HG02970 (cell line): ENCODE results near the gene SH2D4B.

Experiments
- ATAC-seq: cut with Tn5 transposase; IDR thresholded peaks from one replicate; pipeline ENCODE4 v1.9.1; 2021; ENCODE audit warnings: mild to moderate bottlenecking, moderate library complexity, moderate number of reproducible peaks; ENCODE audit not compliant: unreplicated experiment, low FRiP score

SH2D4B gene

DNA sequence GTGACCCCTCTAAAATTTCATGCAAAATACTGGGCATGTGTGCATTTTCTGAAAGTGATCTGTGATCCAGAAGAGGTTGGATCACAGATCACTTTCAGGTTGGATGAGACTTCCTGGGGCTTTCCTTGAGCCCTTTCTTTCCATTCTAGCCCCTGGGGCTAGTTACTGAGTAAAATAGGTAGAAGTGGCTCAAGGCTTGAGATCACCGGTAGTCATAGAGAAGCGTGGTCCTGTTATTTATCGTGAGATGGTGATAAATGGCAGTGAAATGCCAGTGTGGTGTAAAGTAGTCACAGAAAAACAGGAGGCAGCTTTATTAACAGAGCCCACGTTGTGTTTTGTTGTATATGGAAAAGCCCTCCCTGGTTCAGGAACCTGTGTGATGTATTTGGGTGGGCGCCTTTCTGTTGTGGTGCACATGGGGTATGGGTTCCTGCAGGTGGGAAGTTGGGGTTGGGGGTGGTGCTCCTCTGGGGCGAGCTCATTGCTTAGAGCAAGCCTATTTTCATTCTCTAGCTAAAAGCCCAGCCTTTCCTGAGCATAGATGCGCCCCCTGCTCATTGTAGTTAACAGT lies 34.0 kb upstream of the SH2D4B start:
- no peak for ATAC-seq

DNA sequence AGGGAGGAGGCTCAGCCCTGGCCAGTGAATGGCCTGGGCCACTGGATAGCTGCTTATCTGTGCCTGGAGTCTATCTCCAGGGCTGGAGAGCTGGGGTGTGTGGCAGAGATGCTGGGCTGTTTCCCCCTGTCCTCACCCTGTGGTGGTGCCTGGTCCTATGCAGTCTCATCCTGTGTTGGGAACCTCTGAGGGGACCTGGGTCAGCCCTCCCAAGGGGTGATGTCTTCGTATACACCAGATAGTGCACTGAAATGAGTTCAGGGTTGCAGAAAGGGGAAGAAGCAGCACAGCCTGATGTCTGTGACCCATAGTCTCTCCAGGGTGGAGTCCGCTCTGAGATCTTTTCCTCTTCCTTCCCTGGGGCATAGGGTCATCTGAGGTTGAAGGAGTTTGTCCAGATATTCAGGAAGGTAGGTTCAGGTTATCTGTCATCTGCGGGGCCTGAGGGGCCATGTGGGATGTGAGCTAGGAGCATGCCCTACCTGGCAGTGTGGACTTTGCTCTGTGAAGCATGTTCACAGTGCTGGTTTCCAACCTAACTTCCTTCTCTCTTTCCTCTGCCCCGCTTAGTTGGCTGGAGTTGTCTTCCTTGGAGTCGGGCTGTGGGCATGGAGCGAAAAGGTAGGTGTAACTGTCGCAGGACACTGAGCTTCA lies 33.4 kb upstream of the SH2D4B start:
- no peak for ATAC-seq

DNA sequence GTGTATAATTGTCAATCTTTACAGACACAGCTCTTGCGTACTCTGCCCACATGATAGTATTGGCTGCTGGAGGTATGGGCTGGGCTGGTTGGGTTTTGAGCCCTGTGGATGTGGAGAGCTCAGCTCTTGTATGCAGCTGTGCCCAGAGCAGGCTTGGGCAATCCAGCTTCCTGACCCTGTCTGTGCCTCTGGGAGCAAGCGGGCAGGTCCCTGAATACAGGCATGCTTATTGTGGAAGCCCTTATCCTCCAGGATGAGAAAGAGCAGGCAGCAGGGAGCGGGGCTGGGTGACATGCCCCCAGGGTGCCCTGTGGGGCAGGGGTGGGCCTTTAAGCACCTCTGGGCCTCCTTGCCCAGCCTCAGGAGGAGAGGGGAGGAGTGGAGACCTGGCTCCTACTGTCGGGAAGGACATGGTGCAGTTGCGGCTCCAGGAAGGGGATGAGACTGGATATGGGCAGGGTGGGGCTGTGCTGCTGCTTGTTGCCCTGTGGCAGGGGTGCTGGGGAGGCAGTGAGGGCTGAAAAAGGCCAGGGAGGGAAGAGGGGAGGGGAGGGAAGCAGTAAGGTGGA lies 32.7 kb upstream of the SH2D4B start:
- ATAC-seq, result no peak

DNA sequence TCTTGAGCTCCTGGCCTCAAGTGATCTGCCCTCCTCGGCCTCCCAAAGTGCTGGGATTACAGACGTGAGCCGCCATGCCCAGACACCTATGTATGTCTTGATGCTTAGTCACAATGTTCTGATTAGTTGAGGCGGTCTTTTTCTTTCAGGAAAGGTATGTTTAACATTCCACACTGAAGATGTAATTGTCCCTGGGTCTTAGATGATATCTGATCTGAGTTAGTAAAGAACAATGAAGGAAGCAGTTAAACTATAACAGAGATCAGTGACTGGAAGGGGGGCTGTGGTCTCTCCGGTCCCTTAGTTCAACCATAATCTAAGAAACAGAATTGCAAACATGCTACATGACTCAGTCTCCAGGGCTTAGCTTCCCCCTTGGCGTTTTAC lies 31.5 kb upstream of the SH2D4B start:
- ATAC-seq, result no peak

DNA sequence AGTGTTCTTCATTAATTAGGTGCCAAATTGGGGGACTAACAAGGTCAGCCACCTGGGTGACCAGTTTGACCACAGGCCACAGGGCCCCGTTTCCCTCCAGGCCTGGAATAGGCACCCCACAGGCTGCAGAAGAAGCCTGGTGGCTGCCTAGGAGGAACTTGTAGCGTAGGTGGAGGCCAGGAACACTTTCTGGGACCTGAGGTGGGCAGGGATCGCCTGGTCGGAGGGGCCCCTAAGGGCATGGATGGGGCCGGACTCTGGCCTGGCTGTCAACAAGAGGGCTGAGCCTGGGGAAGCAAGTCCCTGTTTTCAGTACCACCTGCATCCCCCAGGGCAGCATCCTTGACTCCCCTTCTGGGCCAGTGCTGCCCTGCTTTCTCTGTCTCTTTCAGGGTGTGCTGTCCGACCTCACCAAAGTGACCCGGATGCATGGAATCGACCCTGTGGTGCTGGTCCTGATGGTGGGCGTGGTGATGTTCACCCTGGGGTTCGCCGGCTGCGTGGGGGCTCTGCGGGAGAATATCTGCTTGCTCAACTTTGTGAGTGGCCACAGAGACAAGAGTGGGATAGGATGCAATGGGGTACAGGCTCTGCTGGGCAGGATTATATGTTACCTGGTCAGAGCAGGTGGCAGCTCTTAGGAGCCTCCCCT lies 30.7 kb upstream of the SH2D4B start:
- ATAC-seq, result no peak

DNA sequence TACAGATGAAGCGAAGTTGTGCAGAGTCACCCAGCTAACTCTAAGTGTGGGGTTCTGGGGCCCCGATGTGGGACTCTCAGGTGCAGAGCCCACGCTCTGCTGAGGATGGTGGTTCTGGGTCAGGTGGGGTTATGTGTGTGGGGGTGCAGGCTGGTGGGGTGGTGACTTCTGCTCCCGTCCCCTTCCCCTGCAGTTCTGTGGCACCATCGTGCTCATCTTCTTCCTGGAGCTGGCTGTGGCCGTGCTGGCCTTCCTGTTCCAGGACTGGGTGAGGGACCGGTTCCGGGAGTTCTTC lies 28.6 kb upstream of the SH2D4B start:
- no peak for ATAC-seq

DNA sequence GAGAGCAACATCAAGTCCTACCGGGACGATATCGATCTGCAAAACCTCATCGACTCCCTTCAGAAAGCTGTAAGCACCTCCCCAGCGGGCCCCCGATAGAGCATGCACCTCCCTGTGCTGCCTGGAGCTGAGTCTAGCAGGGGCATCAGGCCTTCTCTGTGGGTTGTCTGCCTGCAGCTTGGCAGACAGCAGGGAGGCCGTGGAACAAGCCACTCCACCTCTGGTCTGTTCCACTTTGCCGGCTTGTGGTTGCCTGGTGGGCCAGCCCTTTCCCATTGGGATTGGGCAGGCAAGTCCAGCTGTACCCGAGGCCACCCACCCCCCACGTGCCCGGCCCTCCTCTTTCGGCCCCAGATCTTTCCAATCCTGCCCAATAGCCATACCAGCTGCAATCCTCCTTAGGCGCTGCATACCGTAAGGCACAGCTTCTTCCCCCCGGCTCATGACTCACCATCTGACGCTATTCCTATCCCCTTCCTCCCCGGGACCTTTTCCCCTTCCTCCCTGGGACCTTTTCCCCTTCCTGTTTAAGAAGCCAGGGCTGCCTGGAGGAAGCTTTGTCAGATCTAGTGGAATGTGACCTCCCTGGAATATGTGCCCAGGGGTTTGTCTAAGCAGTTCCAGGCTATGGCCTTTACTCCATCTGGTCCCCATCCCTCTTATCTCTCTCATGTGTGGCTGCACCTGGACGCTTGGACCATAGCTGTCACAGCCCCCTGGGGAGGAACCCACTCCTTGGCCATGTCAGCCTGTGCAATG lies 28.1 kb upstream of the SH2D4B start:
- no peak for ATAC-seq

DNA sequence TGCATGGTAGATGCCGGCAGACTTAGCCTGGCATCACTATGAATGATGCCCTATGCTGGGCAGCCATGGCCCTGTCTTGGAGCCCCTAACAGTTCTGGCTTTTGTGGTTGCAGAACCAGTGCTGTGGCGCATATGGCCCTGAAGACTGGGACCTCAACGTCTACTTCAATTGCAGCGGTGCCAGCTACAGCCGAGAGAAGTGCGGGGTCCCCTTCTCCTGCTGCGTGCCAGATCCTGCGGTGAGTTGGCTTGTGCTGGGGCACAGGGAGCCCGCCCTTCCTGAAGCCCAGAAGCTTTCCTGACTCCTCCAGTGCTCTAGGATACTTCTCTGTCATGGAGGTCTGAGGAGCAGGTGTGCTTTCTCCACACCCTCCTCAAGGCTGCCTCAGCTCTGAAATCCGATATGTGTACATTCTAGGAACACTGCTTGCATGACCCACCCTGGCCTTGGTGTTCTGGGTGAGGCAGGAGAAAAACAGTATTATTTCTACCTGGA lies 25.6 kb upstream of the SH2D4B start:
- no peak for ATAC-seq

DNA sequence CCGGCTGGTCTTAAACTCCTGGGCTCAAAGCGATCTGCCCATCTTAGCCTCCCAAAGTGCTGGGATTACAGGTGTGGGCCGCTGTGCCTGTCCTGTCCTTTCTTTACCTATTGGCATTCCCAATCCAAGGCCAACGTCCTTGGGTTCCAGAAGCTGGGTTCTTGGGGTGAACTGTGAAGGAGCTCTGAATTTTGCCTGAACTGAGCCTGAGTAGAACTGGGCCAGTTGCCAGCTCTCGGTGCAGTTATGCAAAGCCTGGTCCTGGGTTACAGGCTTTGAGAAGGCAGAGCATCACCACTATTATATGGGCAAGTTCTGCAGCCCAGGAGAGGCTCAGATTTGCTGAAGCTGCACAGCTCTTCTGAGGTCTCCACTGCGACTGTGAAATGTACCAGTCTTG lies 24.6 kb upstream of the SH2D4B start:
- no peak for ATAC-seq

DNA sequence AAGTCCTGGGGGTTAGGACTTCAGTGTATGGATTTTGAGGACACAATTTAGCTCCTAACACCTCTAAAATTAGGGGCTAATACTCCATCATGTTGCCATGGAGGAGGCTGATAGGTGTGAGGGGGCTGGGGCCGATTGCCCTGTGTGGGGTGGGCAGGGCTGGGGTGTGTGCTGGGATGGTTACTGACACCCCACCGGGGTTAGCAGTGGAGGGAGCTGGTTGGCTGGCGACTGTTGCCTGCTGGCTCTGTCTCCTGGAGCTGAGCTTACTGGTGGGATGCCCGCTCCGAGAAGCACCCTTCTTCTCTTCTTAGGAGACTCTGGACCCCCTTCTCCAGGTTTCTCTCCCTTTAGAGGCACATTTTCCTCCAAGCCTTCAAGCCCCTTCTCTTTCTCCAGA lies 22.2 kb upstream of the SH2D4B start:
- ATAC-seq, result no peak

DNA sequence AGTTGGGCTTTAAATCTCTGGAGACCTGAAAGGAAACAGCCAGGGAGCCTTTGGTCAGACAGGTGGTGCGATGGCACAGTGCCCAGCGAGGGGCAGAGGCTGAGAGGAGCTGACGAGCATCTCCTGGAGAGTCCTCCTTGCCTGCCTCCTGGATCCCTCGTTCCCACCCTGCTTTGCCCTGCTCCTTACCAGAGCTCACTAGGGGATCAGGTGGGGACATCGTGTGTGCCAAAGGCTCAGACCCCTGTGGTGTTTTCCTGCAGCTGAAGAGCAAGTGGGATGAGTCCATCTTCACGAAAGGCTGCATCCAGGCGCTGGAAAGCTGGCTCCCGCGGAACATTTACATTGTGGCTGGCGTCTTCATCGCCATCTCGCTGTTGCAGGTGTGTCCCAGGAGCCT lies 21.8 kb upstream of the SH2D4B start:
- no peak for ATAC-seq

DNA sequence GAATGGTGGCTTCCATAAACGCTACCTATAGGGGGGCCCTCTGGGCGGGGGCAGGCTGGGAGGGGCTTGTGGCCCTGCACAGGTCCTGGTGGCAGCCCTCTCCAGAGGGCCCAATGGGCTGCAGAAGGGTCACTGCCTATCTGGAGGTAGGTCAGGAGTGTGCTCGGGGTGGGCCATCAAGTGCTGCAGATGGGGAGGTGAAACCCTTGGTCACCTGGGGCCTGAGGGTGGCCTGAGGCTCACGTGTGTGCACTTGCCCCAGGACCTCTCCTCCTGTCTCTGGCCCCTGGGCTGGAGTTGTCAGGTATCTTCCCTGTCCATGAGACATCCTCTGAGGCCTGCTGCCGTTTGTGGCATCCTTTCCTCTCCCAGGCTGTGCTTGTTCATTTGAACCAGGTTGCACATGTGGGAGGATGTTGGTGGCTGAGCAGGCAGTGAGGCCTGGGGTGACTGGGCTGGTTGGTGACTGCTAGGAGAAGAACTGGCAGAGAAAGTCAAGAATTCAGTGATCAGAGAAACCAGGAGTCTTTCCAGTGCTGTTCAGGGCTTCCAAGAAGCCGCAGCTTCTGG lies 21.1 kb upstream of the SH2D4B start:
- no peak for ATAC-seq

DNA sequence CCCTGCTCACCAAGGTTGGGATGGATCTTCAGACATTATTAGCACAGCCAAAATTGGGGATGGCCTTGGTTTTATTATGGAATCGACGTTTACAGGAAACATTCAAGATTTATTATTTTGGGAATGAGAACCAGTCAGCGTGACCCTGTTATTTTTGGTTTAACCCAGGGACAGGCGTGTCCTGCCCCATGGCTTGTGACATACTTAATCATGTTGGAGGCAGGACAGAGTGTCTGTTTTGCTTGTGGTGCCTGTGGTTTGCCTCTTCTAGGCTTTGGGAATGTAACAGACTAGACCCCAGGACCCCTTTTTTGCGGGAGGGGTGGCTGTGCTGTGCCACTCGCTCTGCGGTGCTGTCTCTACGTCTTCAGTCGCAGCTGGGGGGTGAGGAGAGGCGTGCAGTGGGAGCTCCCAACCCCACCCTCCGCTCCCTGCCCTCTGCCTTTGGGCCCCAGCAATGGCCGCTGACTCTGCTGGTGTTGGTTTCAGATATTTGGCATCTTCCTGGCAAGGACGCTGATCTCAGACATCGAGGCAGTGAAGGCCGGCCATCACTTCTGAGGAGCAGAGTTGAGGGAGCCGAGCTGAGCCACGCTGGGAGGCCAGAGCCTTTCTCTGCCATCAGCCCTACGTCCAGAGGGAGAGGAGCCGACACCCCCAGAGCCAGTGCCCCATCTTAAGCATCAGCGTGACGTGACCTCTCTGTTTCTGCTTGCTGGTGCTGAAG lies 20.1 kb upstream of the SH2D4B start:
- no peak for ATAC-seq

DNA sequence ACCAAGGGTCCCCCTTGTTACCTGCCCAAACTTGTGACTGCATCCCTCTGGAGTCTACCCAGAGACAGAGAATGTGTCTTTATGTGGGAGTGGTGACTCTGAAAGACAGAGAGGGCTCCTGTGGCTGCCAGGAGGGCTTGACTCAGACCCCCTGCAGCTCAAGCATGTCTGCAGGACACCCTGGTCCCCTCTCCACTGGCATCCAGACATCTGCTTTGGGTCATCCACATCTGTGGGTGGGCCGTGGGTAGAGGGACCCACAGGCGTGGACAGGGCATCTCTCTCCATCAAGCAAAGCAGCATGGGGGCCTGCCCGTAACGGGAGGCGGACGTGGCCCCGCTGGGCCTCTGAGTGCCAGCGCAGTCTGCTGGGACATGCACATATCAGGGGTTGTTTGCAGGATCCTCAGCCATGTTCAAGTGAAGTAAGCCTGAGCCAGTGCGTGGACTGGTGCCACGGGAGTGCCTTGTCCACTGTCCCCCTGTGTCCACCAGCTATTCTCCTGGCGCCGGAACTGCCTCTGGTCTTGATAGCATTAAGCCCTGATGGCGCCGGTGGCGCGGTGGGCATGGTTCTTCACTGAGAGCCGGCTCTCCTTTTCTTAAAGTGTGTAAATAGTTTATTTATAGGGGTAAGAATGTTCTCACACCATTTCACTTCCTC lies 19.4 kb upstream of the SH2D4B start:
- no peak for ATAC-seq

DNA sequence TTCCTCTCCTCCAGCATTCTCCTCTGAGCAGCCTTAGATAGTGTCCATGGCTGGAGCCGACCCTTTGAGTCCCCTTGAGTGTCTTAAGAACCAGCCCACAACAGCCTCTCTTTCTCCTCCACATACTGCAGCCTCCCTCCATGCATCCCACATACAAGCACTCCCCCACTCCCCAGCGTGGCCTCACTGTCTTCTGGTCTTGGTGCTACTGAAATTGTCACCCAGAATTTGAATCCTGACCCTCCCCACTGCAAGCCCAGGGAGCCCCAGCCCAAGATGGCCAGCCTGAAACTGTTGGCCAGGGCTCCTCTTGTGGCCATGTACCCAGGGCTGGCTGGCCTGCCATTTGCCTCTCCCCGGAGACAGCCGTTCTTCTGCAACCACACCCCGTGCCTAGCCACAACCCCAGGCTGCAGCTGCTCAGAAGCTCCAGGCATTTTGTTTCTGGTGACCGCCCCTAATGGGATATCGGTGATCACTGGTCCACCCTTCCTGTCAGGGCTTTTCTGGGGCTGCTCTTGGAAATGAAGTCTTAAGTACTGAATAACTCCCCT lies 18.8 kb upstream of the SH2D4B start:
- no peak for ATAC-seq

DNA sequence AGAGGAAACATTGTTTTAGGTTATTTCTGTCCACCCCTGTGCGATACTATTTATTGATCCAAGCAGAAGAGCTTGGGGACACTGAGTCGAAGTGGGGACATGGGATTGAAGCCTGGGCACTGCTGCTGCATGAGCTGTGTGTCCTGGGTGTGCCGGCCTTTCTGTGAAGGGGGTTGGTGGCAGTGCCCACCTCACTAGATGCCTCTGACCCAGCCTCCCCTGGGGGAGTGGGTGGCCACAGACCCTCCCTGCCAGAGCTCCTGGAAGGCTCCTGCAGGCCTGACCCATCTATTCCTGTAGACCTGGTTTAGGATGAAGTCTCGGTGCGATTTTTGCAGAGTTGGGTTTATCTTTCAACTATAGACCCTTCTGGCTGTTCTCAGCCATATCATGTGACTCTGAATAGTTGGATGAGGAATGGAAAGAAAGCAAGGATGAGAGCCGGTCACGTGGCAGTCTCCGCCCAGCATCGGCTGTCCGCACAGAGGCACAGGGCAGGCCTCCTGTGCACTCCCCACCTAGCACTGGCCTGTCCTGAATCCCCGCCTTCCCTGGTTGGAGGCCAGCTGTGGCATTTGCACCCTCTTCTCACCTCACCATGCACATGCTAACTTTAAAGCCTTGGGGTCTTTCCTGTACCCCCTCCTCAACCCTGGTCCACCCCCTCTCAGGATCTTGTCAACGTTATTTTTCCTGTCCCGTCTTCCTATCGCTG lies 17.6 kb upstream of the SH2D4B start:
- no peak for ATAC-seq

DNA sequence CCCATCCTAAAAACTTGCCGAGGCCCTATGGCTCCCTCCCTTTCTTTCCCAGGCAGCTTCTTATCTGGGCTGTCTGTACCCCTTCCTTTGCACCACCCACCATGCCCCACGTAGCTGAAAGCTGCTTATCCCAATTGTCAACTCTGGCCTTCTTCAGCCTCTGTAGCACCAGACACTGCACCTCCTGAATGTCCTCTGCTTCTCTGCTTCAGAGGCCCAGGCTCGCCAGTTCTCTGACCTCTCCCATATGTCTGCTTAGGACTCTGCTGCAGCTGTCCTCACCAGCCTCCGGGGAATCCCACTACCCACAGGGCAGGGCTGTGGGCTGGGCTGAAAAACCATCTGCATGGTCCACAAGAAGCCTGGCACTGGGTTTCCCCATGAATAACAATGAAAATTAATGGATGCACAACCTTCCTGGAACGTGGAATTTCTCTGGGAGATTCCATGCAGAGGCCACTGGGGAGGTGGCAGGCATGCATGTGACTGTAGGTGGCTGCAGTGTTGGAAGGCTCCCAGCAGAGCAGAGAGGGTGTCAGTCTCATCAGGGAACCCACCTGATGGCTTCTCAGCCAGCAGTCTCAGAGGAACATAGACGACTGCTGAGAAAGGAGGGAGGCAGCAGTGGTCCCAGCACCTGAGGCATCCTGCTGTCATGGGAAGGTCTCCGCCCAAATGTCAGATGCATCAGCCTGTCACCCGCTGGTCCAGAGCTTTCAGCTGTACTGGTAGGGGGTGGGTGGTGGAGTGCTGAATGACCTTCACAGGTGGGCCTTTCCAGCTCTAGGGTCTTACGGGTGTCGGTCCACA lies 16.8 kb upstream of the SH2D4B start:
- ATAC-seq, result no peak

DNA sequence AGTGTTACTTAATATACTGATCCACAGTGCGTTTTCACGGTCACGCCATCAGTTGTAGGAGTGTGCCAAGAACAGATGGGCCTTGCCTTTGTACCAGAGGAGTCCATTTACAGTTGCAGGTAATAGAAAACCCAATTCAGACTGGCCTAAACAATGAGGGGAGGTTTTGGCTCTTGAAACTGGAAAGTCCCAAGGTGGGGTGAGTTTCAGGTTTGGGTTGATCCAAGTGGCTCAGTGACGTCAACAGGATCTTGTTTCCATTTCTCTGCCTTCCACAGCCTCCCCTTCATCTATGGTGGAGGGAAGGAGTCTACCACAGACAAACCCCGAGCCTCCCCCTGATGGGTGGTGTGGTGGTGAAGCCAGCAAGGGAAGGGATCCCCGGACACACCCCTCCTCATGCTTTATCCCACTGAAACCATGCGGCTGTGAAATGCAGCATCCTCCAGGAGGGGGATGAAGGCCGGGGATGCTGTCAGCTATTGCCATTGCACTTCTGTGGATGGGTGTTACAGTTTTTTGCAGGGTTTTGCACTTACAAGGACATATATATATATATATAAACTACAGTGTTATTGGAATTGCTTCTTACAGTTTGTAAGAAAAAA lies 14.8 kb upstream of the SH2D4B start:
- ATAC-seq, result no peak
